GM12801 (cell line): Measurements from ENCODE around the gene RECK.

Experiments
- CTCF ChIP-seq: IDR thresholded peaks from one replicate; pipeline ENCODE4 v1.5.1; 2011; ENCODE audit warnings: control low read depth; ENCODE audit not compliant: insufficient read length; ENCODE audit errors: extremely low read depth

The RECK gene

GRCh38 chr9:36036780-36037548 lies at the start of gene RECK:
RECK (plus strand) TSS chr9:36036913; CDS start chr9:36036999, 86 bp downstream.
- TF ChIP-seq CTCF = no peak

- TF ChIP-seq CTCF = no peak
Observed at GRCh38 chr9:35990155-35990554, 46.6 kb upstream of the RECK start.

GRCh38 chr9:35993976-35994720 lies 42.6 kb upstream of the RECK start:
- no peak for TF ChIP-seq CTCF

- TF ChIP-seq CTCF = no peak
Observed at GRCh38 chr9:35994959-35995358, 41.8 kb upstream of the RECK start.

- TF ChIP-seq CTCF = no peak
Observed at GRCh38 chr9:35996358-35996970, 40.2 kb upstream of the RECK start.

GRCh38 chr9:35998333-35998732 lies 38.4 kb upstream of the RECK start:
- no peak for TF ChIP-seq CTCF

- TF ChIP-seq CTCF = no peak
Observed at GRCh38 chr9:36005891-36006290, 30.8 kb upstream of the RECK start.
